Activated naive CD4-positive, alpha-beta T cell treated with anti-CD3 and anti-CD28 coated beads, Interleukin-2, amount 50 U/mL, for 72 hours (primary cell): ENCODE results near the gene CYP3A5. TPM values are rescaled to one million over a fixed set of nuclear protein-coding genes. Genes with fewer than 3 reads are reported as not detected.
A peak's percentile ranks its signal among the peaks of the same experiment; 100 is the strongest.
"Not testable (repeated sequence)": the region's sequence is repeated elsewhere in the genome, so short reads cannot be mapped to it uniquely, and the experiment has no call there.

Source experiments
- ATAC-seq, 2 donors: fragments of 150-1000 bp; cut with Tn5 transposase; 2 replicates each; pipeline ENCODE4 v1.10.0; 2021; ENCODE audit warnings: mild to moderate bottlenecking in 2 of 2, moderate library complexity in 2 of 2
- DNase-seq, 2 donors: peaks; one replicate each; pipeline ENCODE4 v3.0.0; 2021 to 2022; ENCODE audit warnings: low spot score in 2 of 2
- H3K27ac Mint-ChIP-seq, 2 donors: one replicate each; pipeline ENCODE4 v1.8.0; 2022; ENCODE audit warnings: mild to moderate bottlenecking in 2 of 2, mixed read lengths in 2 of 2
- H3K36me3 Mint-ChIP-seq, 2 donors: one replicate each; pipeline ENCODE4 v1.8.0; 2022; ENCODE audit warnings: mixed read lengths in 2 of 2
- H3K9me3 Mint-ChIP-seq, 2 donors: one replicate each; pipeline ENCODE4 v1.8.0; 2022; ENCODE audit warnings: mixed read lengths in 2 of 2
- total RNA-seq, 2 donors: library from RNA; stranded (reverse); gene quantifications; one replicate each; pipeline ENCODE4 v1.2.3, GENCODE V29; 2022

The CYP3A5 gene
- total RNA-seq, 2 donors from 2014 or later: 0.41 TPM; not detected in 1

DNA sequence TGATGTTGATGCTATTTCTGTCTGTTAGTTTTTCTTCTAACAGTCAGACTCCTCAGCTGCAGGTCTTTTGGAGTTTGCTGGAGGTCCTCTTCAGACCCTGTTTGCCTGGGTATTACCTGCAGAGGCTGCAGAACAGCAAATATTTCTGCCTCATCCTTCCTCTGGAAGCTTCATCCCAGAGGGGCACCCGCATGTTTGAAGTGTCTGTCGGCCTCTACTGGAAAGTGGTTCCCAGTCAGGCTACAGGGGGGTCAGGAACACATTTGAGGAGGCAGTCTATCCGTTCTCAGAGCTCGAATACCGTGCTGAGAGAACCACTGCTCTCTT lies 13.3 kb upstream of the CYP3A5 start:
- Mint-ChIP-seq H3K36me3 (peaks cover 5 to 15% of the 10 kb centered on the region in 2 donors), H3K9me3 (peaks cover 3 to 13% of the 10 kb centered on the region in 2 donors), H3K27ac (no peak overlapping the region)
- no peak for DNase-seq
- ATAC-seq: no peak

DNA sequence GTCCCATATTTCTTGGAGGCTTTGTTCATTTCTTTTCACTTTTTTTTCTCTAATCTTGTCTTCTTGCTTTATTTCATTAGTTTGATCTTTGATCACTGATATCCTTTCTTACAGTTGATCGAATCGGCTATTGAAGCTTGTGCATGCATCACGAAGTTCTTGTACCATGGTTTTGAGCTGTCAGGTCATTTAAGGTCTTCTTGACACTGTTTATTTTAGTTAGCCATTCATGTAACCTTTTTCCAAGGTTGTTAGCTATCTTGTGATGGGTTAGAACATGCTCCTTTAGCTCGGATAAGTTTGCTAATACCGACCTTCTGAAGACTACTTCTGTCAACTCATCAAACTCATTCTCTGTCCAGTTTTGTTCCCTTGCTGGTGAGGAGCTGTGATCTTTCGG lies 12.8 kb upstream of the CYP3A5 start:
- not testable (repeated sequence) for DNase-seq, H3K27ac Mint-ChIP-seq, ATAC-seq
- H3K9me3 Mint-ChIP-seq: peaks cover 3 to 15% of the 10 kb centered on the region in 2 donors
- peaks cover 5 to 15% of the 10 kb centered on the region in 2 donors for H3K36me3 Mint-ChIP-seq

DNA sequence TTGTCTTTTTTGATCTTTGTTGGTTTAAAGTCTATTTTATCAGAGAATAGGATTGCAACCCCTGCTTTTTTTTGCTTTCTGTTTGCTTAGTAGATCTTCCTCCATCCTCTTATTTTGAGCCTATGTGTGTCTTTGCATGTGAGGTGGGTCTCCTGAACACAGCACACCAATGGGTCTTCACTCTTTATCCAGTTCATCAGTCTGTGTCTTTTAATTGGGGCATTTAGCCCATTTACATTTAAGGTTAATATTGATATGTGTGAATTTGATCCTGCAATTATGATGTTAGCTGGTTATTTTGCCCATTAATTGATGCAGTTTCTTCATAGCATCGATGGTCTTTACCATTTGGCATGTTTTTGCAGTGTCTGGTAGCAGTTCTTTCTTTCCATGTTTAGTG lies 11.9 kb upstream of the CYP3A5 start:
- H3K9me3 Mint-ChIP-seq: peaks cover 3 to 15% of the 10 kb centered on the region in 2 donors
- DNase-seq, H3K27ac Mint-ChIP-seq, ATAC-seq: not testable (repeated sequence)
- H3K36me3 Mint-ChIP-seq: peaks cover 5 to 15% of the 10 kb centered on the region in 2 donors

DNA sequence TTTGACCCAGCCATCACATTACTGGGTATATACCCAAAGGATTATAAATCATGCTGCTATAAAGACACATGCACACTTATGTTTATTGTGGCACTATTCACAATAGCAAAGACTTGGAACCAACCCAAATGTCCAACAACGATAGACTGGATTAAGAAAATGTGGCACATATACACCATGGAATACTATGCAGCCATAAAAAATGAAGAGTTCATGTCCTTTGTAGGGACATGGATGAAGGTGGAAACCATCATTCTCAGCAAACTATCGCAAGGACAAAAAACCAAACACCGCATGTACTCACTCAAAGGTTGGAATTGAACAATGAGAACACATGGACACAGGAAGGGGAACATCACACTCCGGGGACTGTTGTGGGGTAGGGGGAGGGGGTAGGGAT lies 11.1 kb upstream of the CYP3A5 start:
- H3K27ac Mint-ChIP-seq, ATAC-seq, DNase-seq: not testable (repeated sequence)
- H3K9me3 Mint-ChIP-seq: peaks cover 3 to 15% of the 10 kb centered on the region in 2 donors
- H3K36me3 Mint-ChIP-seq: peaks cover 5 to 15% of the 10 kb centered on the region in 2 donors

DNA sequence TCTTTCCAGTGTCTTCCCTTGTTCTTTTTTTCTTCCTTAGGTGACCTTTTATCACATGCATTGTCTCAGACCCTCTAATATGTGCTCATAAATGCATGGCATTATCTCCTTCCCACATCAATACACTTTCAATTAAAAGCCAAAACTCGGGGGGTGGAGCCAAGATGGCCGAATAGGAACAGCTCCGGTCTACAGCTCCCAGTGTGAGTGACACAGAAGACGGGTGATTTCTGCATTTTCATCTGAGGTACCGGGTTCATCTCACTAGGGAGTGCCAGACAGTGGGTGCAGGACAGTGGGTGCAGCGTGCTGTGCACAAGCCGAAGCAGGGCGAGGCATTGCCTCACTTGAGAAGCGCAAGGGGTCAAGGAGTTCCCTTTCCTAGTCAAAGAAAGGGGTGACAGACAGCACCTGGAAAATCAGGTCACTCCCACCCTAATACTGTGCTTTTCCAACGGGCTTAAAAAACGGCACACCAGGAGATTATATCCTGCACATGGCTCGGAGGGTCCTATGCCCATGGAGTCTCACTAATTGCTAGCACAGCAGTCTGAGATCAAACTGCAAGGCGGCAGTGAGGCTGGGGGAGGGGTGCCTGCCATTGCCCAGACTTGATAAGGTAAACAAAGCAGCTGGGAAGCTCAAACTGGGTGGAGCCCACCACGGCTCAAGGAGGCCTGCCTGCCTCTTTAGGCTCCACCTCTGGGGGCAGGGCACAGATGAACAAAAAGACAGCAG lies 6.2 kb upstream of the CYP3A5 start:
- ATAC-seq, H3K27ac Mint-ChIP-seq, DNase-seq: not testable (repeated sequence)
- H3K36me3 Mint-ChIP-seq: peaks cover 13 to 15% of the 10 kb centered on the region in 2 donors
- H3K9me3 Mint-ChIP-seq: peaks cover 0 to 11% of the 10 kb centered on the region in 2 donors

DNA sequence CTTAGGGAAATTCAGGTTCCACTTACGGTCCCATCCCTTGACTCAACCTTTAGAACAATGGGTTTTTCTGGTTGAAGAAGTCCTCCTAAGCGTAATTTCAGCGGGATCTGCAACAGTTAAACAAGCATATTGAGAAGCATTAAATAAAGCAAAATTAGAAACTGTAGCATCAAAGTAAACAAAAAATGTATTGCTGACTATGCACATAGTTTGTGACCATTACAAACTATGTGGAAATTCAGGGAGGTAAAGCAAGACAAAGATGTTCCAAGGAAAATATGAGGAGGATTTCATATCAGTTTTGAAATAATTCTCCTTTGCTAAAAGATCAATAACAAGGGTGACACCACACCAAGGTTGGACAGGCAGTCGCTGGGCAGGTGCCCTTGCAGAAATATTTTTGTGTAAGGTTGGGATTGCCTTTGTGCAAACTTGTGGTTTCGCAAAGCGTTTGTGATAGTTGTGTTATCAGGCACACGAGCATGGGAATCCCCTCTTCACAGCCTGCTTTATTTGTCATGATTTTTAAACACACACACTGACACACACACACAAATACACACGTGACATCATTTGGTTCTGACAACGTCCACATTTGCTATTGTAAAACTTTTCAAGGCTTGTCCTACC lies 5.4 kb upstream of the CYP3A5 start:
- ATAC-seq (no peak), DNase-seq (no peak)
- H3K27ac Mint-ChIP-seq: peak overlapping the region in 1 of 2 donors; percentile 10
- H3K9me3 Mint-ChIP-seq: peaks cover 0 to 11% of the 10 kb centered on the region in 2 donors
- H3K36me3 Mint-ChIP-seq: peaks cover 13 to 15% of the 10 kb centered on the region in 2 donors

DNA sequence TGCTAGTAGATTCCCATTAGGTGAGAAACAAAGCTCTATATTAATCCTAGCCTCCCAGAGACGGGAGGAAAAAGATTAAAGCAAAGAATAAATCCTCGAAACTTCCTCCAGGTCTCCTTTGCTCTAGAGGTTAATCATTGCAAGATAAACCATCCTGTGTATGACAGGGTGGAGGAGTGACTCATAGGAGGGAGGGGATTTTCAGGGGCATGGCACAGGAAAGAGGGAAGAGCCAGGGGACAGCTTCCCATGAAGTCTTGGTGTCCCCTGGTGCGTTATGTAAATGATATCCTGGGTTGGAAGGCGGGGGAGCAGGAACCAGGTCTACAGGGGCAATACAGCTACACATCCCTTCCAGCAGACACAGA lies 780 bp downstream of the CYP3A5 start:
- DNase-seq: no peak
- Mint-ChIP-seq H3K27ac (no peak overlapping the region), H3K9me3 (peaks cover 0 to 3% of the 10 kb centered on the region in 2 donors), H3K36me3 (peaks cover 10 to 13% of the 10 kb centered on the region in 2 donors)
- ATAC-seq: peak in 1 of 2 donors; percentile 73

DNA sequence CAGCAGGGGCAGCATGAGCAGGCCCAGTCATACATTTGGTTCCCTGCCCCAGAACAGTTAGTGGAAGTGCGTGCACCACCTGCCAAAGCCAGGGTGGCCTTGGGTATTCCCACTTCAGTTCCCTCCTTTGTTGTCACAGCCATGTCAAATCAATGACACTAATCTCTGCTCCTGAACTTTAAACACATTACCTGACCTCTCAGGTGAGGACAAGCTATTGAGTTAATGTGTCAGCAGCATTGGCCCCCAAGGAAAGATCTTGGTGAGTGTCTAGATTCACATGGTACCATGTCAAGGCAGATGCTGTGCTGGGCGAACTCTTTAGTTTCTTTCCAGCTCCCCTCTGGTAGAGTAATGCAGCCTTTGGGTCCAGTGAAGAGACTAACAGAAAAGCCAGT lies 2.1 kb downstream of the CYP3A5 start:
- Mint-ChIP-seq H3K36me3 (peaks cover 10% of the 10 kb centered on the region in 2 donors), H3K9me3 (peaks cover 0 to 3% of the 10 kb centered on the region in 2 donors), H3K27ac (no peak overlapping the region)
- ATAC-seq: no peak
- DNase-seq: no peak

DNA sequence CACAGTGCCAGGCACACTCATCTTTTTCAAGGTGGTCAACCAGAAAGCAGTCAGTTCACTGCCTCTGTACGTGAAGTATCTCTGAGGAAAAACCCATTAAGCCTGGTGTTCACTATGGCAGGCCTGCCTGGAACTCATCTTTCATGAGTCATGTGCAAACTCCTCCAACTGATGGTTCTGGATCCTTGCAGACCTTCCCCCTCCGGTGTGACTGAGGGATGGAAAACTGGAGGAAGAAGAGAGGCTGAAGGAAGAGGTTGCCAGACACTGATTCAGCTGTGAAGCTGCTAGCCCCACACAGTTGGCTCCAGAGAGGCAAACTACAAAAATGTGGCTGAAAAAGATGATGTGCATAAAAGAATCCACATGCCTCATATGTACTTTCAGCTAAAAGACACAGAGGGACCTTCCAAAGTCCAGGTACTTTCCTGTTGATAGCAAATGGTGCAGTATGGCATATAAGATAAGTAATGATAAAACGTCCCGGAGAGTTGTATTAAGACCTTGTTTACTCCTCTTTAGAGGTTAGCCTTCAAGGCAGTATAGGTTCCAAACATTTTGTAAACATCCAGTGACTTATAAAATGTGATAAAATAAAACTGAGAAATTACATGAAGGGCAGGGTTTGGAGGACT lies 2.7 kb downstream of the CYP3A5 start:
- no peak overlapping the region for H3K27ac Mint-ChIP-seq
- peaks cover 0 to 3% of the 10 kb centered on the region in 2 donors for H3K9me3 Mint-ChIP-seq
- DNase-seq (no peak), ATAC-seq (no peak)
- peaks cover 5 to 8% of the 10 kb centered on the region in 2 donors for H3K36me3 Mint-ChIP-seq

DNA sequence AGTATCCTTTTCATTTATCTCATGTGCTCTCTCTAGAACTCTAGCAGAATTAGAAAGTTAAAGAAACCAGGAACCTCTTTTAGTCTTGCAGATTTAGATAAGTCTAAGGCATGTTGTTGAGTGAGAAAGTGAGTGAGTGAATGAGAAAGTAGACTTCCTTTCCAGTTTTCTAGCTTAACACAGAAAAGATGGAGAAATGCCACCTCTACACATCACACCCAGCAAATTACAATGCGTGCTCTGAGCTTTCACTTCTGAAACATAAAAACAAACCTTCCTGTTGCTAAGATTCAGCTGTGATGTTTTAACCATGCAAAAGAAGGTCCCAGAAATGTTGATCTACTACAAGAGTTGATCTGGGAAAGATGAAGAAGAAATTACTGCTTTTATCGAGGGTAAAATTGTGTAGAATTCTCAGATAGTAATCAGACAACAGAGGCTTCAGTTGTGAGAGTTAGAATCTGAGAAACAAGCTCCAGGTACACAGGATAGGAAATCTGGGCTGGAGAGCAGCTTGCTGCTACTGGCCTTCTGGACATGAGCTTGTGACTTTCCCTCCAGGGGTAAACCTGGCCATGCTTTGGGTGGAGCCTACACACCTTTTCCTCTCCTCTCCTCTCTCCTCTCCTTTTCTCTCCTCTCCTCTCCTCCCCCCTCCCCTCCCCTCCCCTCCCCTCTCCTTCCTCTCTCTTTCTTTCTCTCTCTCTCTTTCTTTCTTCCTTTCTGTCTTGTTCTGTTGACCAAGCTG lies 4.6 kb downstream of the CYP3A5 start:
- no peak for DNase-seq
- no peaks in the 10 kb centered on the region for H3K36me3 Mint-ChIP-seq
- peaks cover 0 to 3% of the 10 kb centered on the region in 2 donors for H3K9me3 Mint-ChIP-seq
- peak overlapping the region; percentile 70 to 93 for H3K27ac Mint-ChIP-seq
- ATAC-seq: peak; percentile 63 to 83

DNA sequence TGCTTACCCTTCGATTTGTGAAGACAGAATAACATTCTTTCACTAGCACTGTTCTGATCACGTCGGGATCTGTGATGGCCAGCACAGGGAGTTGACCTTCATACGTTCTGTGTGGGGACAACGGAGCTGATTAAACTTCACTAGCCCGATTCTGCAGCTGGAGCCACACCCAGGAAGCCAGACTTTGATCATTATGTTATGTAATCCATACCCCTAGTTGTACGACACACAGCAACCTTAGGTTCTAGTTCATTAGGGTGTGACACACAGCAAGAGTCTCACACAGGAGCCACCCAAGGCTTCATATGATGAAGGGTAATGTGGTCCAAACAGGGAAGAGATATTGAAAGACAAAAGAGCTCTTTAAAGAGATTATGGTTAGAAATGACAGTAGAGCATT lies 7.2 kb downstream of the CYP3A5 start:
- ATAC-seq: no peak
- DNase-seq: no peak
- H3K27ac Mint-ChIP-seq: no peak overlapping the region
- peaks cover 0 to 3% of the 10 kb centered on the region in 2 donors for H3K9me3 Mint-ChIP-seq
- H3K36me3 Mint-ChIP-seq: no peaks in the 10 kb centered on the region

DNA sequence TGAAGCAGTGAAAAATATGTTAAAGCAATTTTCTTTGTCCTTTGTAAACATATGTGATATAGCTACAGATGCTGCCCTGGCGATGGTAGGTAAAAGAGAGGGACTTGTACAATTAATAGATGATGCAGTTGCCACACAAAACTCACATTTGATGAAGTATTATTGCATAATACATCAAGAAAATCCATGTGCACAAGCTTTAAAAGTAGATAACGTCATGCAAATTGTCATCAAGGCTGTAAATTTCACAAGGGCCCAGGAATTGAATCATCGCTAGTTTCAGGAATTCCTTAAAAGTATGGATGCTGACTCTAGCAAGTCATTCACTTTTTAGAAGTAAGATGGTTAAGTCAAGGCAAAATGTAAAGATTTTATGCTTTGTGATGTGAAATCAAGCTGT lies 10.0 kb downstream of the CYP3A5 start:
- no peak overlapping the region for H3K27ac Mint-ChIP-seq
- no peaks in the 10 kb centered on the region for H3K9me3 Mint-ChIP-seq
- no peak for DNase-seq
- peaks cover 0 to 9% of the 10 kb centered on the region in 2 donors for H3K36me3 Mint-ChIP-seq
- no peak for ATAC-seq

DNA sequence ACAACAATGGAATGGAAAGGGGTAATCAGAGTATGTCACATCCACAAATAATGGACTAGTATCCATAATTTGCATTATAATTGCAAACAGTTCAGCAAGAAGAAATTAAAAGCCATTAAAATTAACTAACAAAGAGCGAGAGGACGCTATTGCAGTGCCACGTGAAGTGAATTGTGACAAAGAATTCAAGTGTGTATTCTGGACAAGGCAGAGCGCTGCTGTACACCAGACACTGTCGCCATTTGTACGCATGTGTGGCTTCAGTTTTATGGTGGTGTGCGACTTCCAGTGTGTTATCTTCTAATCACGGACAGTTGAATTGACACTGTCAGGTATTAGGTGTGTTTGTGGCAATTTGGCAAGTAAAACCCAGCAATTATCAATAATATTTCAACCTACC lies 11.3 kb downstream of the CYP3A5 start:
- DNase-seq: no peak
- no peak overlapping the region for H3K27ac Mint-ChIP-seq
- H3K36me3 Mint-ChIP-seq: peaks cover 0 to 18% of the 10 kb centered on the region in 2 donors
- ATAC-seq: no peak
- peaks cover 0 to 4% of the 10 kb centered on the region in 2 donors for H3K9me3 Mint-ChIP-seq

DNA sequence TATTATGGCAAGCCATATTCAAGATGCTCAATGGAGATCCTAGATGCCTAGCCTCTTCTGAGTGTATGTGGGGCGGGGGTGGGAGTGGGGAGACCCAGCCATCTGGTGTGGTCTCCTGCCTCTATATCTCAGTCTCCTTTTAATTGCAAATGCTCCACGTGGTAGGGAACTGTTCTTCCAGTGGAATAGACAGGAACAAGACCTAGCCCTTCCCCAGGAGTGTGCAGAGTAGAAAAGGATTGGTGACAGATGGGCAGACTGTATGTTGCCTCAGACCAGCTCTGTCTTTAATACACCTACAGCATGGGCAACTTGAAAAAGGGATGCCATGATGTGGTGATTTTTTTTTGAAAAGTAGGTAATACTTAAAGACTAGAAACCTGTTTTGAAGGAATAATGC lies 12.6 kb downstream of the CYP3A5 start:
- Mint-ChIP-seq H3K27ac (no peak overlapping the region), H3K9me3 (peaks cover 0 to 4% of the 10 kb centered on the region in 2 donors), H3K36me3 (peaks cover 0 to 24% of the 10 kb centered on the region in 2 donors)
- DNase-seq (no peak), ATAC-seq (no peak)

DNA sequence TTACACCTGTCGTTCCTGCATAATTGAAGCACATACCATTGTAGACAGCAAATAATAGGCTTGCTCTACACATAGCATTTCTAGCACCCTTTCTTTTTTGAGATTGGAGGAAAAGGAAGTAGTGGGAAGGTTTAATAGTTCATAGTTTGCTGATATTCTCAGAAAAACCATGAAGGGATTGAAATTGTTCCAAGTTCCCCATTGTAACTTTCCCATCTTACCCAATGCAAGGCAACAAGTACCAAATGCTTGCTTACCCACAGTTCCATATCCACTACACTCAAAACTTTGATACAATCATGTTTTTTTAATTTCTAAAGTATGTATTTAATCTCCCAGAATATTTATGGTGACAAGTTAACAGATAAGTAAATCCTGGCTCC lies 13.8 kb downstream of the CYP3A5 start:
- DNase-seq (no peak), ATAC-seq (no peak)
- Mint-ChIP-seq H3K36me3 (peaks cover 0 to 24% of the 10 kb centered on the region in 2 donors), H3K9me3 (peaks cover 0 to 4% of the 10 kb centered on the region in 2 donors), H3K27ac (no peak overlapping the region)

DNA sequence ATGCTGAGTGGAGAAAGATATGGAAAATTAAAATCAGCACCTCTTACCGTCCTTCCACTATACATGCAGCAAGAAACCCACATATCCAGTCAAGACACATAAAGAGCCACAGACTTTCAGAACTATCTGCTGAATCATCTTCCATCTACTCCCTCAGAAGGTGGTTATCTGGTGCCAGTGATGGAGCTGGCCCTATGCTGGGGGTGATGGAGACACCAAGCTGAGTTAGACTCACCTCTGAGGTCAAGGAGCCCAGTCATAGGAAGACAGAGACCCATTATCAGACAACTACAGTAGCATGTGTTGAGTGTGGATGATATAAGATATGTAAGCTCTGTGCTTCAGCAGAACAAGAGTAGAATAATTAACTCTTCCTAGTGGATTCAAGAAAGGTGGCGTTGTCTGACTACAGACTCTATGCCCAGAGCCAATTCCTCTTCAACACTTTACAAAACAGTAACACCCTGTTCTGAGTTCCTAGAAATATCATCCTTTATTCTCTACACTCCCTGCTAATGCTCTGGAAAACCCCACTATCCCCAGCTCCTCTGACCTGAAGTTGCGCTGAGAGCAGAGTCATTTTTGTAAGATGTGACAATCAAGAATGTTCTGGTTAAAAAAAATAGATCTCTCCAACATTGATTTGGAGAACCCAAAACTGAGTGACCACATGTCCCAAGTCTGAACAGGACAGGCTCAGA lies 14.3 kb downstream of the CYP3A5 start:
- no peak for DNase-seq
- no peak overlapping the region for H3K27ac Mint-ChIP-seq
- H3K36me3 Mint-ChIP-seq: peaks cover under 1 to 24% of the 10 kb centered on the region in 2 donors
- H3K9me3 Mint-ChIP-seq: peaks cover 0 to 4% of the 10 kb centered on the region in 2 donors
- peak; percentile 79 to 93 for ATAC-seq
